ENCODE measurements around the gene FBXO34.
"Not testable (repeated sequence)": the region's sequence is repeated elsewhere in the genome, so short reads cannot be mapped to it uniquely, and the experiment has no call there.

Gene FBXO34

DNA sequence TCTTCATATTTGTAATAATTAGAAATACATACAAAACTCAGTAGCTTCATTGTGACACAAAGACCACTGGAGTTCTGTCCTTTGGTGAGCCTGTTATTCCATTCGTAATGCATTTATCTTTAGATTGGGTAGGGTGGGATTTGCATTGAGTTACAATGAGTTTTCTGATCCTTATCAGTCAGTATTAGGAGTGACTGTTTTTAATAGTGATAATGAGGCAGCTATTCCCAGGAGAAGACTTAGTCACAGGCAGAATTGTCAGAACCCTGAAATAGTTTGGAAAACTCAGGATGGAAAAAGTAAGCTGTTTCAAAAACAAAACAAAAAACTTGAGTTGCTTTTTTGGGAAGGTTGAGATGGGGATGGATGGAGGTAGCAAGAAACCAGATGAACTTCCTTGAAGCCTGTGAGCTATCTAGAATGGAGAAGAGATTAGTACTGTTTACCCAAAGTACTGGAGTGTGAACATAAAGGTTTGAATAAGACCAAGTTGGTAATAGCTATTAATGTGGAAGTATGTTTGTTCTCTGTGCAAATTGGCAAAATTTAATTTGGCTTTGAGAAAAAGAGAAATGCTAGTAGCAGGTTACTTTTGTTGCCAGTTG lies 38.6 kb downstream of the FBXO34 start:
- Histone ChIP-seq H3K9me3 (ENCODE audit: insufficient read depth, low read length) (peaks cover 37% of the 10 kb centered on the region), H3K4me3 (ENCODE audit: insufficient read length, low read depth) (no peak overlapping the region), H3K27me3 (ENCODE audit: insufficient read depth, insufficient read length) (no peaks in the 10 kb centered on the region), H3K9ac (ENCODE audit: insufficient read length, low read depth) (no peak overlapping the region), H3K36me3 (ENCODE audit: insufficient read depth, insufficient read length, low read length) (peaks cover 8% of the 10 kb centered on the region), H3K4me1 (ENCODE audit: insufficient read depth, insufficient read length) (no peaks in the 10 kb centered on the region)
- no peak for DNase-seq (ENCODE audit: low read depth, low spot score)
- no peak for TF ChIP-seq ZNF274 (IDR thresholded peaks at IDR 0.05; ENCODE audit: low read depth, low read length)
- no peak for TF ChIP-seq YY1 (IDR thresholded peaks at IDR 0.05; ENCODE audit: insufficient read depth, insufficient read length)
- TF ChIP-seq SUZ12 (IDR thresholded peaks at IDR 0.05; ENCODE audit: extremely low read depth, insufficient read depth, insufficient read length), result no peak

DNA sequence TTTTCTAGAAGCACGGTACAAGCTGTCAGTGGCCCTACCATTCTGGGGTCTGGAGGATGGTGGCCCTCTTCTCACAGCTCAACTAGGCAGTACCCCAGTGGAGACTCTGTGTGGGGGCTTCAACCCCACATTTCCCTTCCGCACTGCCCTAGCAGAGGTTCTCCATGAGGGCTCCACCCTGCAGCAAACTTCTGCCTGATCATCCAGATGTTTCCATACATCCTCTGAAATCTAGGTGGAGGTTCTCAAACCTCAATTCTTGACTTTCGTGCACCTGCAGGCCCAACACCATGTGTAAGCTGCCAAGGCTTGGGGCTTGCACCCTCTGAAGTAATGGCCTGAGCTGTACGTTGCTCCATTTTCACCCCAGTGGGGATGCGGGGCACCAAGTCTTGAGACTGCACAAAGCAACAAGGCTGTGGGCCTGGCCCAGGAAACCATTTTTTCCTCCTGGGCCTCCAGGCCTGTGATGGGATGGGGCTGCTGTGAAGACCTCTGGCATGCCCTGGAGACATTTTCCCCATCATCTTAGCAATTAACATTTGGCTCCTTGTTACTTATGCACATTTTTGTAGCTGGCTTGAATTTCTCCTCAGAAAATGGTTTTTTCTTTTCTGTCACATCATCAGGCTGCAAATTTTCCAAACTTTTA lies 41.3 kb downstream of the FBXO34 start:
- H3K4me1 ChIP-seq (ENCODE audit: insufficient read depth, insufficient read length); H3K27me3 ChIP-seq (ENCODE audit: insufficient read depth, insufficient read length); DNase-seq (ENCODE audit: low read depth, low spot score); H3K4me3 ChIP-seq (ENCODE audit: insufficient read length, low read depth); H3K9ac ChIP-seq (ENCODE audit: insufficient read length, low read depth): not testable (repeated sequence)
- peaks cover 37% of the 10 kb centered on the region for H3K9me3 ChIP-seq (ENCODE audit: insufficient read depth, low read length)
- peaks cover 11% of the 10 kb centered on the region for H3K36me3 ChIP-seq (ENCODE audit: insufficient read depth, insufficient read length, low read length)

- Histone ChIP-seq H3K4me1 (ENCODE audit: insufficient read depth, insufficient read length) (no peaks in the 10 kb centered on the region), H3K9me3 (ENCODE audit: insufficient read depth, low read length) (peaks cover 37% of the 10 kb centered on the region), H3K9ac (ENCODE audit: insufficient read length, low read depth) (no peak overlapping the region), H3K27me3 (ENCODE audit: insufficient read depth, insufficient read length) (no peaks in the 10 kb centered on the region), H3K4me3 (ENCODE audit: insufficient read length, low read depth) (no peak overlapping the region), H3K36me3 (ENCODE audit: insufficient read depth, insufficient read length, low read length) (peaks cover 11% of the 10 kb centered on the region)
- no peak for TF ChIP-seq SUZ12 (IDR thresholded peaks at IDR 0.05; ENCODE audit: extremely low read depth, insufficient read depth, insufficient read length)
- no peak for TF ChIP-seq ZNF274 (IDR thresholded peaks at IDR 0.05; ENCODE audit: low read depth, low read length)
- TF ChIP-seq YY1 (IDR thresholded peaks at IDR 0.05; ENCODE audit: insufficient read depth, insufficient read length), result no peak
- DNase-seq (ENCODE audit: low read depth, low spot score), result no peak
These were observed 42.3 kb downstream of the FBXO34 start for GRCh38 chr14:55313480-55313879.

DNA sequence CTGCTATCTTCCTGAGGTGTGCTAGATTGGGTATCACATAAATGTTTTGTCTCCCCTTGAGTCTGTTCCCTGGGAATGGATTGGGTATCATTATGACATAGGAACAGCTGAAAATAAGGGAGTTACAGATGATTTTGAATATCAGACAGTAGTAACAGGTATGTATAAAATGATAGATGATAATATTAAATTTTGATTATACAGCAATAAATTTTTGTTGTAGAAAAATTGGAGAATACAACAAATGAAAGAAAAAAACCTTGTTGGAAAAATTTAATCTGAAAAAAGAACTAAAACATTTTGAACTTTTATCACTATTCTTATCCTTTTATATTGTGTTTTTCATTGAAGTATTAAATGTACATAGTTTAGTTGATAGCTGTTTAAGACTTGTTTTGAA lies 43.2 kb downstream of the FBXO34 start:
- H3K4me3 ChIP-seq (ENCODE audit: insufficient read length, low read depth), result no peak overlapping the region
- H3K9ac ChIP-seq (ENCODE audit: insufficient read length, low read depth), result no peak overlapping the region
- no peaks in the 10 kb centered on the region for H3K4me1 ChIP-seq (ENCODE audit: insufficient read depth, insufficient read length)
- H3K27me3 ChIP-seq (ENCODE audit: insufficient read depth, insufficient read length), result no peaks in the 10 kb centered on the region
- peaks cover 37% of the 10 kb centered on the region for H3K9me3 ChIP-seq (ENCODE audit: insufficient read depth, low read length)
- no peak for DNase-seq (ENCODE audit: low read depth, low spot score)
- H3K36me3 ChIP-seq (ENCODE audit: insufficient read depth, insufficient read length, low read length), result peaks cover 11% of the 10 kb centered on the region
- TF ChIP-seq SUZ12 (IDR thresholded peaks at IDR 0.05; ENCODE audit: extremely low read depth, insufficient read depth, insufficient read length), result no peak
- no peak for TF ChIP-seq ZNF274 (IDR thresholded peaks at IDR 0.05; ENCODE audit: low read depth, low read length)
- TF ChIP-seq YY1 (IDR thresholded peaks at IDR 0.05; ENCODE audit: insufficient read depth, insufficient read length), result no peak

- peaks cover 3% of the 10 kb centered on the region for H3K36me3 ChIP-seq (ENCODE audit: insufficient read depth, insufficient read length, low read length)
- H3K4me1 ChIP-seq (ENCODE audit: insufficient read depth, insufficient read length), result no peaks in the 10 kb centered on the region
- H3K9me3 ChIP-seq (ENCODE audit: insufficient read depth, low read length), result peaks cover 20% of the 10 kb centered on the region
- H3K4me3 ChIP-seq (ENCODE audit: insufficient read length, low read depth), result no peak overlapping the region
- H3K27me3 ChIP-seq (ENCODE audit: insufficient read depth, insufficient read length), result no peaks in the 10 kb centered on the region
- TF ChIP-seq YY1 (IDR thresholded peaks at IDR 0.05; ENCODE audit: insufficient read depth, insufficient read length), result no peak
- no peak for TF ChIP-seq ZNF274 (IDR thresholded peaks at IDR 0.05; ENCODE audit: low read depth, low read length)
- no peak for TF ChIP-seq SUZ12 (IDR thresholded peaks at IDR 0.05; ENCODE audit: extremely low read depth, insufficient read depth, insufficient read length)
- DNase-seq (ENCODE audit: low read depth, low spot score), result no peak
- H3K9ac ChIP-seq (ENCODE audit: insufficient read length, low read depth), result no peak overlapping the region
These were observed 45.3 kb downstream of the FBXO34 start for GRCh38 chr14:55316564-55316963.

DNA sequence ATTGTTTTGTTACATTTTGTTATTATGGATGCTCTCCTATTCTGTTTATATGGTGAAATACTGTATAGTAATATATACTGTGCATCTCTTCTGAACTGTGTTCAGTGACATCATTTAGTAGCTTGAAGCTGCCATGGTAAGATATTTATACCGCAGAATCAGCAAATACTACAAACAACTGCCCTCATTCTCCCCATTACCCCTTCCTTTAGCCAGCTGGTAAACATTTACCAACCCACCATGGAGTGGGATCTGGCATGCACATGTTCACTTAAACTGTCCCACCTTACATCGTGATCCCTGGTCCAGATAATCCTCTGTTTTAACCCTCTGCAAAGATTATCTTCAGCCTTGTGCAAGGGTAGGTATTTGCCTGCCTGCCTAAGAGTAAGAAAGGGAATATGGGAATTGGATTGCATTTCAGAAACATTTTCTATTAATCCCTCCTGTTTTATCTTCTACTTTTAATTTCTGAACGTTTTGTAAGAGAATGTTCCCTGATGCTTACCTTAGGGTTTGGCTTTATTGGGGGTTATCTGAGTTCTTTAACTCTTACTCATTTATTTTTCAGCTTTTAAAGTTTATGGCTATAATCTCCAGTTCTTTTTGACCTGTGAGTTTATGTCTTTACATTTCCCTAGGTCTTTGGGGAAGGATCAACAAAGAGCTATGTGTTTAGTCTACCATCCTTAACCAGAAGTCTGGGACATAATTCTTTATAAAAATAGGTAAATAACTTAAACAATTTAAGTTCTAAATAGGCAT lies 46.5 kb downstream of the FBXO34 start:
- Histone ChIP-seq H3K4me1 (ENCODE audit: insufficient read depth, insufficient read length) (no peaks in the 10 kb centered on the region), H3K36me3 (ENCODE audit: insufficient read depth, insufficient read length, low read length) (peaks cover 3% of the 10 kb centered on the region)
- no peak for TF ChIP-seq ZNF274 (IDR thresholded peaks at IDR 0.05; ENCODE audit: low read depth, low read length)
- TF ChIP-seq SUZ12 (IDR thresholded peaks at IDR 0.05; ENCODE audit: extremely low read depth, insufficient read depth, insufficient read length), result no peak
- TF ChIP-seq YY1 (IDR thresholded peaks at IDR 0.05; ENCODE audit: insufficient read depth, insufficient read length), result no peak

GRCh38 chr14:55318694-55319093 lies 47.5 kb downstream of the FBXO34 start:
- Histone ChIP-seq H3K27me3 (ENCODE audit: insufficient read depth, insufficient read length) (no peaks in the 10 kb centered on the region), H3K4me1 (ENCODE audit: insufficient read depth, insufficient read length) (no peaks in the 10 kb centered on the region), H3K36me3 (ENCODE audit: insufficient read depth, insufficient read length, low read length) (peaks cover 3% of the 10 kb centered on the region), H3K9ac (ENCODE audit: insufficient read length, low read depth) (no peak overlapping the region), H3K9me3 (ENCODE audit: insufficient read depth, low read length) (no peaks in the 10 kb centered on the region), H3K4me3 (ENCODE audit: insufficient read length, low read depth) (no peak overlapping the region)
- no peak for DNase-seq (ENCODE audit: low read depth, low spot score)
- TF ChIP-seq YY1 (IDR thresholded peaks at IDR 0.05; ENCODE audit: insufficient read depth, insufficient read length) (no peak), ZNF274 (IDR thresholded peaks at IDR 0.05; ENCODE audit: low read depth, low read length) (no peak), SUZ12 (IDR thresholded peaks at IDR 0.05; ENCODE audit: extremely low read depth, insufficient read depth, insufficient read length) (no peak)

More for the DNA sequence above, 46.5 kb downstream of the FBXO34 start:
- Histone ChIP-seq H3K27me3 (ENCODE audit: insufficient read depth, insufficient read length) (no peaks in the 10 kb centered on the region), H3K9ac (ENCODE audit: insufficient read length, low read depth) (no peak overlapping the region), H3K4me3 (ENCODE audit: insufficient read length, low read depth) (no peak overlapping the region), H3K9me3 (ENCODE audit: insufficient read depth, low read length) (peaks cover 9% of the 10 kb centered on the region)
- DNase-seq (ENCODE audit: low read depth, low spot score), result no peak

Measured in NT2/D1 (cell line).